ENCODE results near the gene TRIM8. TPM values are rescaled to one million over a fixed set of nuclear protein-coding genes. Genes with fewer than 3 reads are reported as not detected.

Gene TRIM8
- total and polyA plus RNA-seq, 2 of the 4 experiments (the other 2 are of a cell fraction), result 25.5 to 126 TPM

DNA sequence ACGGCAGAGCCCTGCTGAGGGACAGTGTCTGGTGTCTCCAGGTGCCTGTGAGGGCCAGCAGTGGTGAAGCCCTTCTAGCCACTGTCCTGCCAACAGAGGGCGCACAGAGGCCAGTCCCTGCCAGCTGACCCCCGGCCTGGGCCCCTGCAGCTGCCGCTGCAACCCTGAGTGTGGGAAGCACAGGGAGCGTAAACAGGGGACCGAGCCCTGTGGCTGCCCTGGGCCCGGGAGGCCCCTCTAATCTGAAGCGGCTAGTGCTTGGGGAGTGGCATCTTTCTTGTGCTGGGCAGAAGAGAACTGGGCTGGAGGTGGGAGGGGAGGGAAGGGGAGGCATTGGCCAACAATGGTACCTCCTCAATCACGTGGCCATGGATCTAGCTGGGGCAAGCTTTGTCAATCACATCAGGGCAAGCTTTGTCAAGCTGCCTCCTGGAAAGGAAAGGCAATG is 34.6 kb downstream of the TRIM8 start:
- intact Hi-C loops (cut with micrococcal nuclease) (loop anchor here (2.0 kb wide), 1 partner anchor 34 kb away; no protein-coding TSS in a partner anchor), in situ Hi-C loops (cut with MboI; ENCODE audit: low sequenced_read_pairs) (no loop called here), dilution Hi-C loops (cut with HindIII; ENCODE audit: low sequenced_read_pairs, unreplicated experiment) (no loop called here)
- Histone ChIP-seq H2AFZ (replicated peaks; ENCODE audit: low read length, poor library complexity) (peak overlapping the region; percentile 85), H3K4ac (ENCODE audit: low read depth, low read length) (peak overlapping the region; percentile 77), H3K9me3 (ENCODE audit: control insufficient read depth, insufficient read depth, low read length) (no peaks in the 10 kb centered on the region), H3K9me1 (ENCODE audit: insufficient read depth, low read length) (peaks cover 23% of the 10 kb centered on the region), H4K8ac (ENCODE audit: low read depth in 2 of 2, low read length in 2 of 2) (peak overlapping the region in 1 of 2 experiments; percentile 27; a peak in 1 of 4 replicates), H3K14ac (replicated peaks; ENCODE audit: low read depth, low read length) (peak overlapping the region; percentile 30), H4K20me1 (ENCODE audit: insufficient read depth, low read length) (no peaks in the 10 kb centered on the region), H3K27me3 (ENCODE audit: control insufficient read depth, insufficient read depth, low read length) (no peaks in the 10 kb centered on the region), H3K9ac (ENCODE audit: low read depth, low read length) (no peak overlapping the region), H3K4me1 (ENCODE audit: control insufficient read depth, insufficient read depth, low read length) (peaks cover 44% of the 10 kb centered on the region), H2BK5ac (ENCODE audit: low read depth, low read length, poor library complexity, severe bottlenecking) (no peak overlapping the region), H3K79me1 (ENCODE audit: low read depth in 1 of 2, low read length in 2 of 2) (peaks cover 9 to 42% of the 10 kb centered on the region in 2 experiments; a peak in 3 of 4 replicates), H3K56ac (ENCODE audit: extremely low read depth, insufficient read depth, low read length) (no peak overlapping the region), H4K91ac (ENCODE audit: insufficient read depth, low read depth, low read length) (peak overlapping the region; percentile 20), H3K4me2 (ENCODE audit: low read depth, low read length) (peak overlapping the region; percentile 41), H3K23ac (ENCODE audit: low read depth, low read length) (peak overlapping the region; percentile 31; the same call in 1 of the 2 replicates), H3K18ac (ENCODE audit: low read depth, low read length) (peak overlapping the region; percentile 13), H3K4me3 (ENCODE audit: insufficient read depth, low read depth, low read length) (no peak overlapping the region), H3K27ac (ENCODE audit: insufficient read depth, low read length) (peak overlapping the region; percentile 15), H4K5ac (ENCODE audit: low read depth, low read length) (0 out of 2 replicates have a peak overlapping the region, but pooled peaks have one; percentile 44), H2BK20ac (ENCODE audit: low read depth, low read length) (0 out of 2 replicates have a peak overlapping the region, but pooled peaks have one; percentile 75), H2AK5ac (ENCODE audit: low read depth, low read length) (peak overlapping the region; percentile 87), H2BK15ac (ENCODE audit: low read depth, low read length) (peak overlapping the region; percentile 81; the same call in 1 of the 3 replicates), H3K36me3 (ENCODE audit: control insufficient read depth, insufficient read depth, low read length) (peaks cover 9% of the 10 kb centered on the region; the same call in 1 of the 2 replicates), H2BK120ac (ENCODE audit: low read depth, low read length) (peak overlapping the region; percentile 34; the same call in 1 of the 2 replicates), H2AK9ac (replicated peaks; ENCODE audit: low read depth, low read length, poor library complexity) (peak overlapping the region; percentile 47)
- TF ChIP-seq CEBPB (IDR thresholded peaks at IDR 0.05; ENCODE audit: low read depth, low read length) (0 out of 2 replicates have a peak, but pooled peaks have one; percentile 1), BHLHE40 (IDR thresholded peaks at IDR 0.05; ENCODE audit: low read depth, low read length) (0 out of 2 replicates have a peak, but pooled peaks have one; percentile 10), NFE2L2 (IDR thresholded peaks at IDR 0.05; ENCODE audit: low read depth, low read length) (no peak), MAZ (IDR thresholded peaks at IDR 0.05; ENCODE audit: borderline replicate concordance, low read depth, low read length) (peak; percentile 64; the same call in 1 of the 2 replicates), SMC3 (IDR thresholded peaks at IDR 0.05; ENCODE audit: low read depth, low read length) (peak; percentile 72), RAD21 (IDR thresholded peaks at IDR 0.05; ENCODE audit: low read length) (peak; percentile 70), CHD1 (IDR thresholded peaks at IDR 0.05; ENCODE audit: low read depth, low read length) (no peak), RFX5 (IDR thresholded peaks at IDR 0.05; ENCODE audit: low read depth, low read length) (no peak)
- TF ChIP-seq, protein P1, sequence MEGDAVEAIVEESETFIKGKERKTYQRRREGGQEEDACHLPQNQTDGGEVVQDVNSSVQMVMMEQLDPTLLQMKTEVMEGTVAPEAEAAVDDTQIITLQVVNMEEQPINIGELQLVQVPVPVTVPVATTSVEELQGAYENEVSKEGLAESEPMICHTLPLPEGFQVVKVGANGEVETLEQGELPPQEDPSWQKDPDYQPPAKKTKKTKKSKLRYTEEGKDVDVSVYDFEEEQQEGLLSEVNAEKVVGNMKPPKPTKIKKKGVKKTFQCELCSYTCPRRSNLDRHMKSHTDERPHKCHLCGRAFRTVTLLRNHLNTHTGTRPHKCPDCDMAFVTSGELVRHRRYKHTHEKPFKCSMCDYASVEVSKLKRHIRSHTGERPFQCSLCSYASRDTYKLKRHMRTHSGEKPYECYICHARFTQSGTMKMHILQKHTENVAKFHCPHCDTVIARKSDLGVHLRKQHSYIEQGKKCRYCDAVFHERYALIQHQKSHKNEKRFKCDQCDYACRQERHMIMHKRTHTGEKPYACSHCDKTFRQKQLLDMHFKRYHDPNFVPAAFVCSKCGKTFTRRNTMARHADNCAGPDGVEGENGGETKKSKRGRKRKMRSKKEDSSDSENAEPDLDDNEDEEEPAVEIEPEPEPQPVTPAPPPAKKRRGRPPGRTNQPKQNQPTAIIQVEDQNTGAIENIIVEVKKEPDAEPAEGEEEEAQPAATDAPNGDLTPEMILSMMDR (conservative IDR thresholded peaks at IDR 0.05; ENCODE audit: low read depth, low read length), result peak; percentile 76
- 11% methylated on average over 5 of the region's 9 CpGs; no CpG with 5 or more reads in 1 of the 2 experiments for WGBS, 2 experiments (ENCODE audit: extremely low coverage in 2 of 2, insufficient read length in 1 of 2)
- ChIA-PET POLR2A (ENCODE audit: unreplicated experiment) (no interaction called here), CTCF (interaction anchor here (0.5 to 2.9 kb wide), 11 partner anchors 9 to 52 kb away, joined by 3 to 14 read pairs (median 4); partner anchors contain the start of genes ARL3 and SFXN2)
- ATAC-seq (ENCODE audit: low read depth) (peak; percentile 40), DNase-seq (peak; percentile 52)
- no TSS peak for BruUV-seq (replicated peaks)
